ENCODE data around the gene SORL1. TPM values are rescaled to one million over a fixed set of nuclear protein-coding genes. Genes with fewer than 3 reads are reported as not detected.

The SORL1 gene
- total RNA-seq, 6 experiments from 2014 or later, result 0.19 to 0.48 (median 0.36) TPM

DNA sequence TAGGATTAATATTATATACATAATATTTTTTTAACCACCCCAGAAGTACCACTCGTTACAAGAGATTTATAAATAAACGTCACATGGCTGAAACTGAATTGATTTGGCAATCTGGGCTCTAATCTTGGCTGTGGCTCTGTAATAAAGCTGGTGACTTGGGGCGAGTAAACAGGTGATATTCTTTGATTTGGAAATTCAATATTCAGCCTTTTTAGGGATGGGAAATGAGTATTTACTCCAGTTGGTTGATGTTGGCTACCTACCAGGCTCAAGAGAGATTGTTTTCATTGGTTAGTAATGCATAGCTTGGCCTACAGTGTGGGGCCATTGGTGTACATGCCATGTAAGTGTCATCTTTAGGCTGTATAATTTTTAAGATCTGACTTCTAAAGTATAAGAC lies 118.3 kb downstream of the SORL1 start:
- no peaks in the 10 kb centered on the region for H3K9me3 Mint-ChIP-seq
- TF ChIP-seq, protein P1, sequence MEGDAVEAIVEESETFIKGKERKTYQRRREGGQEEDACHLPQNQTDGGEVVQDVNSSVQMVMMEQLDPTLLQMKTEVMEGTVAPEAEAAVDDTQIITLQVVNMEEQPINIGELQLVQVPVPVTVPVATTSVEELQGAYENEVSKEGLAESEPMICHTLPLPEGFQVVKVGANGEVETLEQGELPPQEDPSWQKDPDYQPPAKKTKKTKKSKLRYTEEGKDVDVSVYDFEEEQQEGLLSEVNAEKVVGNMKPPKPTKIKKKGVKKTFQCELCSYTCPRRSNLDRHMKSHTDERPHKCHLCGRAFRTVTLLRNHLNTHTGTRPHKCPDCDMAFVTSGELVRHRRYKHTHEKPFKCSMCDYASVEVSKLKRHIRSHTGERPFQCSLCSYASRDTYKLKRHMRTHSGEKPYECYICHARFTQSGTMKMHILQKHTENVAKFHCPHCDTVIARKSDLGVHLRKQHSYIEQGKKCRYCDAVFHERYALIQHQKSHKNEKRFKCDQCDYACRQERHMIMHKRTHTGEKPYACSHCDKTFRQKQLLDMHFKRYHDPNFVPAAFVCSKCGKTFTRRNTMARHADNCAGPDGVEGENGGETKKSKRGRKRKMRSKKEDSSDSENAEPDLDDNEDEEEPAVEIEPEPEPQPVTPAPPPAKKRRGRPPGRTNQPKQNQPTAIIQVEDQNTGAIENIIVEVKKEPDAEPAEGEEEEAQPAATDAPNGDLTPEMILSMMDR (IDR thresholded peaks at IDR 0.05), result no peak
- H3K36me3 Mint-ChIP-seq (ENCODE audit: low read depth), result no peaks in the 10 kb centered on the region
- H3K4me3 Mint-ChIP-seq, result no peak overlapping the region
- DNase-seq, result no peak
- H3K27me3 Mint-ChIP-seq (ENCODE audit: insufficient read depth), result peaks cover 33% of the 10 kb centered on the region
- no peaks in the 10 kb centered on the region for H3K4me1 Mint-ChIP-seq (ENCODE audit: low read depth)
- no peak overlapping the region for H3K27ac Mint-ChIP-seq

DNA sequence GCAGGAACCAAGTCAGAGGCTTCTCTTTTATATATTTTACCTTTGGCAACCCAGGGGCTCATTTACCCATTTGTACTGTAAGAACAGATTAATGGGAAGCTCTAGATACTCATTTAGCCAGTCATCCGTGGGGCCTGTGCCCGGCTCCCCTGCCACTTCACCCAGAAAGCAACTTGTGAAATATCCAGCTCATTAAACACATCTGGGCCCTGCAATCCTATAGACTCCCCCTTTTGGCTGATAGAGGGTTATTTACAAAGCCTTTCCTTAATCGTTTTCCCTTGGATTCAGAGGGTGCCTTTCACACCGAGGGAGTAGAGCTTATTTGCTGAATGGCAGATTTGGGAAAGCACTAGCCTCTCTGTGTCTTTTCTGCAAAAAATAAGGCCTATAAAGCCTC lies 119.4 kb downstream of the SORL1 start:
- peaks cover 41% of the 10 kb centered on the region for H3K27me3 Mint-ChIP-seq (ENCODE audit: insufficient read depth)

DNA sequence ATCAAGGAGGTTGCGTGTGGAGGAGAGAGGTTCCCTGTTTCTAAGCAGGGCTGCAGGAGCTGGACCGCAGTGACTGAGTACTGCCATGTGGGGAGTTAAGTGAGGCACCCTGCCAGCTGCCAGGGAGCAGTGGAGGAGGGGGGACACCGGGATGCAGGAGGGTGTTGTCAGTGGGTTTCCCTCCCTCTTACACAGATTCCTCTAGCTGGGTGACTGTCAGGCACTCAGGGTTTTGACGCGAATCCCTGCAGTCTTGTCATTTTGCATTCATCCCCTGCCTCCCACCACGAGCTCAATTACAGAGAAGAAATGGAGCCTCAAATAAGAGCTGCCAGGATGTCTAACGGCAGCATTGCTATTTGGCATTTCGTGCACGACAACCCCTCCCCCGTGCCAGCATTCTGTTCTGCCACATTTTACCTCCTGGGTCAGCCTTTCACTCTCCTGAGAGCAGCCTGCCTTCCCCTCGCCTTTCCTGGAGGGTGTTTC lies 120.5 kb downstream of the SORL1 start:
- H3K4me1 Mint-ChIP-seq (ENCODE audit: low read depth), result no peaks in the 10 kb centered on the region
- no peaks in the 10 kb centered on the region for H3K36me3 Mint-ChIP-seq (ENCODE audit: low read depth)
- no peak overlapping the region for H3K27ac Mint-ChIP-seq
- peaks cover 42% of the 10 kb centered on the region for H3K27me3 Mint-ChIP-seq (ENCODE audit: insufficient read depth)
- DNase-seq, result no peak
- TF ChIP-seq, protein P1 (IDR thresholded peaks at IDR 0.05), result no peak
- peaks cover 3% of the 10 kb centered on the region; the same call in 1 of the 2 replicates for H3K9me3 Mint-ChIP-seq
- no peak overlapping the region for H3K4me3 Mint-ChIP-seq

More for the DNA sequence above, 119.4 kb downstream of the SORL1 start:
- TF ChIP-seq, protein P1 (IDR thresholded peaks at IDR 0.05), result no peak
- Mint-ChIP-seq H3K9me3 (no peaks in the 10 kb centered on the region), H3K36me3 (ENCODE audit: low read depth) (no peaks in the 10 kb centered on the region), H3K4me1 (ENCODE audit: low read depth) (no peaks in the 10 kb centered on the region), H3K27ac (no peak overlapping the region), H3K4me3 (no peak overlapping the region)
- no peak for DNase-seq

DNA sequence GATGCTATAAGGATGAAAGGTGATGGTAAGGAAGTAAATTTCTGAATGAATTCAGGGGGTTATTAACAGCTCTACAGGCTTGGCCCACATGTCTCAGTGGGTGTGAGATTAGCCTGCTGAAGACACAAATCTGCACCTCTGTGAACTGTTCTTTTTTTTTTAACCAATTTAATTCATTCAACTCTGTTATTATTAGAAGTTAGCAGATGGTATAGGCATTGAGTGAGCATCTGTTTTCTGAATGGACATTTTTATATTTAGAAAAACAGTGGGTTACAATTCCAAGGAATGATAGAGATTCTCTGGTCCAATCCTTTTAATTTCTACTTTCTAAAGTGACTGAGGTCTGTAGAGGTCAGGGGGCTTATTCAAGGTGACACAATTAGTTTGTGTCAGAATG lies 122.7 kb downstream of the SORL1 start:
- H3K27ac Mint-ChIP-seq, result no peak overlapping the region
- no peaks in the 10 kb centered on the region for H3K4me1 Mint-ChIP-seq (ENCODE audit: low read depth)
- no peak overlapping the region for H3K4me3 Mint-ChIP-seq
- no peak for DNase-seq
- H3K36me3 Mint-ChIP-seq (ENCODE audit: low read depth), result peaks cover 1% of the 10 kb centered on the region
- H3K9me3 Mint-ChIP-seq, result peaks cover 3% of the 10 kb centered on the region
- peaks cover 51% of the 10 kb centered on the region for H3K27me3 Mint-ChIP-seq (ENCODE audit: insufficient read depth)
- TF ChIP-seq, protein P1 (IDR thresholded peaks at IDR 0.05), result no peak

DNA sequence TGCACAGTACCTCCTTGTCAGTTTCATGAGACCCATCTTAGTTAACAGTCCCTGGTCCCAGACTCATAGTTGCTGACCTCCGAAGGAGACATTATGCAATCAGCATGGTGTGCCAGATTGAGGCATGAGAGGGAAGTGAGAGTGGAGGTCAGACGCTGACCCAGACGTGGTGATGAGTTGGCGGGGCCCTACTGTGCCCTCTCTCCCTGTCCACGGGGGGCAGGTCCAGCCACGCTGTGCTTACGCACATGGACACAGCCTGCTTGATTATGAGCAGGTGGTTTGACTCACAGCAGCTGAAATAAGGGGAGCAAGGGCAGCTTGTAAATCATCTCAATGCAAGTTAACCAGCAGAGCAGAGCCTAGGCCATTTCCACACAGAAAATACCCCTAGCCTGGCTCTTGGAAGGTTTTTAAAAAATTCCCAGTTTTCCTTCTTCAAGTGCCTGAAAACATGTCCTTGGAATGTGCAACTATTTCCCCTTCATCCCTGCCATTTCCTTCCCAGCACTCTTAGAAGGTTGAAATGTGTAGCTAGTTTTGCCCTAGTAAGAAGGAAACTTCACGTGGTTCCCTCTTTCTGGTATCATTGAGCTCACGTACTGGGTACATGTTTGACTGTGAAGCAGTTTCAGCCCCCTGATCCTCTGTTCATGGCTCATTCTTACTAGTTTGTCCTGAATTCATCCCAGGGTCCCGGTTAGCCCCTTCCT lies 123.3 kb downstream of the SORL1 start:
- H3K27ac Mint-ChIP-seq, result no peak overlapping the region
- H3K36me3 Mint-ChIP-seq (ENCODE audit: low read depth), result peaks cover 7% of the 10 kb centered on the region
- DNase-seq, result no peak
- TF ChIP-seq, protein P1 (IDR thresholded peaks at IDR 0.05), result no peak
- peaks cover 9% of the 10 kb centered on the region for H3K9me3 Mint-ChIP-seq
- H3K27me3 Mint-ChIP-seq (ENCODE audit: insufficient read depth), result peaks cover 58% of the 10 kb centered on the region
- no peak overlapping the region for H3K4me3 Mint-ChIP-seq
- H3K4me1 Mint-ChIP-seq (ENCODE audit: low read depth), result no peaks in the 10 kb centered on the region

Data from HFFc6 (cell line).